SKM-1 (cell line): ENCODE measurements around the gene IMMP2L.

Source experiments
- DNase-seq: peaks from one replicate; lab custom pipeline; 2025; ENCODE audit not compliant: unreplicated experiment; lab: John Stamatoyannopoulos, UW

IMMP2L gene

DNA sequence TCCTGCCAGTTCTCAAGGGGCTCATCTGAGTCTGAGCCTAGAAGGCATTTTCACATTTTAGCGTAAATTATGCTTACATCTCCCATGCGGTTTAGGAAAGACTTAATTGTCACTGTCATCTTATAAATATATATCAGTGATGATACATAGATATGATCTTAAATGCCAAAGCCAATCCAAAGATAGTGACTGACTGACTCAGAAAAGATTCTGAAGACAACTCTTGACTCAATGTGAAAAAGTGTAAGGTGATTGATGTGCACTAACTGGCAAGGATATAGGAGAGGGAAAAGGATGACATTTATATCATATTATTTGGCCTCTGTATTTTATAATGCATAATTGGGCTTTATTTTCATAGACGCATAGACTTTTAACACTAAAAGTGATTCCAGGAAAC lies 556.3 kb downstream of the IMMP2L start:
- no peak for DNase-seq

GRCh38 chr7:111005445-111005844 lies 556.8 kb downstream of the IMMP2L start:
- DNase-seq = no peak

DNA sequence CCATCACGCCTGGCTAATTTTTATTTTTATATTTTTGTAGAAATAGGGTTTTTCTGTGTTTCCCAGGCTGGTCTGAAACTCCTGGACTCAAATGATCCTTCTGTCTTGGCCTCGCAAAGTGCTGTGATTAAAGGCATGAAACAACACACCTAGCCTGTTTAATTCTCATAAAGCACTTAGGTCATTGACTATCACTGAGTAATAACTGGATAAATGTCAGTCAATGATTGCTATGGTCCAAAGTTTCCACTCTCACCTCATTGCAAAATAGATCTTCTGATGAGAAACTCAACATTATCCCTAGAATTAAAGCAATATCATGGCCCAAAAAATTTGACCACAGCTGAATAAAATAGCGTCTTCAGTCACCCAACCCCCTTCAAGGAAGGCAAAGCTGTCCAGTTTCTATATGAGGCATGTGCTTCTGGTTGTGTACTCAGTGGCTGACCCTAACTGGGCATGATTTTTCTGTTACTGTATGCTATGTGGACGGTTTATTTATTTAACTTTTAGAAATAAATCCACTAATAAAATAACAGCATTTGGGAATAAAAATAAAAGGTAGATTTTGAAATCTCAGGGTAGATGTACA lies 557.9 kb downstream of the IMMP2L start:
- no peak for DNase-seq

- no peak for DNase-seq
Observed at GRCh38 chr7:111003883-111004282, 558.4 kb downstream of the IMMP2L start.

DNA sequence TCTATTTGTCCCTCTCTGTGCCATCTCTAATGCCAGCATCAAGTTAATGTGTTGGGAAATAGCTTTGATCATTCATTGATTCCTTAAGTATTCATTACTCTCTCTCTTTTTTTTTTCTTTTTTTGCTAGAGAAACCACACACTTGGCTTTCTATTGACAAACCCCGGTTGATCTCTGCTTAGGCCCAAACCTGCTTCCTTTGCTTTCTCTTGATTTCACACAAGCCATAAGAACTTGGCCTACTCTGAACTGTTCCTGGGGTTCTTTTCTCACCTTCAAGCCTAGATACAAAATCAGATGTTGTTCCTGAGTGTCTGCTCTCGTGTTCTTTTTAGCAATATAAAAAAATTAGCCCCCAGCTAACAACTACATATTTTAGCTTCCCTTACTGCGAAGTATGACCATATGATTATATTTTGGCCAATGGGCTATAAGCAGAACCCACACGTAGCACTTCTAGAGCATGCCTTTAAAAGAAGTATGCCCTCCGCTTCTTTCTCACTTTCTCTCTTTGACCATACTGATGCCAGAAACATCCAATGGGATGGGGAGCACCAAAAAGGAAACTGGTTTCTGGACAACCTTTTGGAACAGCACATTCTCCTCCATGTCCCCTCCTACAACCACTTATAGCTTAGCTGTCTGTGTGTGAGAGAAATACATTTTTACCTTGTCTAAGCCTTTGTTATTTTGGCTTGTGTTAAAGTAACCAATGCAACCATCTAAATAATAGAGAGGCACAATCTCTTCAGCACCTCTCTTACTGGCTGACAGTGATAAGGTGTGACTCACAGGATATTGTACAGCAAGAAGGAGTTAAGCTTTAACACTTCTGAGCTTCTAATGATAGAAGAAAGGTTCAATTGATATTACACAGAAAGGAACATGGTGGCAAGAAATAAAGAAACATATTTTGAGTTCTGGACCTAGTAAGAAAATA lies 568.0 kb downstream of the IMMP2L start:
- no peak for DNase-seq

DNA sequence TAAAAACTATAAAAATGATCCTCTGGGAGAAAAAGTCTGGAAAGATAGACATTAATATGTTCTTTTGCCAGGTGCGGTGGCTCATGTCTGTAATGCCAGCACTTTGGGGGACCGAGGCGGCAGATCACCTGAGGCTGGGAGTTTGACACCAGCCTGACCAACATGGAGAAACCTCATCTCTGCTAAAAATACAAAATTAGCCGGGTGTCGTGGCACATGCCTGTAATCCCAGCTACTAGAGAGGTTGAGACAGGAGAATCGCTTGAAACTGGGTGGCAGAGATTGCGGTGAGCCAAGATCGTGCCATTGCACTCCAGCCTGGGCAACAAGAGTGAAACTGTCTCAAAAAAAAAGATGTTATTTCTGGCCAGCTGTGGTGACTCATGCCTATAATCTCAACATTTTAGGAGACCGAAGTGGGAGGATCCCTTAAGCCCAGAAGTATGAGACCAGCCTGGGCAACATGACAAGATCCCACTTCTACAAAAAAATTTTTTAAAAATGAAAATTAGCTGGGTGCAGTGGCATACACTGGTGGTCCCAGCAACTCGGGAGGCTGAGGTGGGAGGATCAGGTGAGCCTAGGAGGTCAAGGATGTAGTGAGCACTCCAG lies 573.3 kb downstream of the IMMP2L start:
- no peak for DNase-seq

DNA sequence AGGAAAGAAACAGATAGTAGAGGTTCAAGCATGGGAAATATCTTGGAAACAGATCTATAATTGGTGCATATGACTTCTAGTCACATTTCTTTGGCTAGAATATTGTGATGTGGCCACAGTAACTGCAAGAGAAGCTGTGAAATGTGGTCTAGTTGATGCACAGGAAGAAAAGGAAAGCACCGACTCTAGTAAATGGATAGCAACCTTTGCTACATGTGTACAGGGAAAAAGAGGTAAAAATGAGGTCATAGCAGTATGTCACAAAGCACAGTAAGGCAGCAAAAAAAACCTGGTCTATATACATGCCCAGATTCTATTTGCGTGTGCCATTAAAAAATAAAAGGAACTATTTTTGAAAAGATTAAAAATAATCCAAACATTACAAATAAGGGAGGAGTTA lies 573.9 kb downstream of the IMMP2L start:
- DNase-seq = no peak

DNA sequence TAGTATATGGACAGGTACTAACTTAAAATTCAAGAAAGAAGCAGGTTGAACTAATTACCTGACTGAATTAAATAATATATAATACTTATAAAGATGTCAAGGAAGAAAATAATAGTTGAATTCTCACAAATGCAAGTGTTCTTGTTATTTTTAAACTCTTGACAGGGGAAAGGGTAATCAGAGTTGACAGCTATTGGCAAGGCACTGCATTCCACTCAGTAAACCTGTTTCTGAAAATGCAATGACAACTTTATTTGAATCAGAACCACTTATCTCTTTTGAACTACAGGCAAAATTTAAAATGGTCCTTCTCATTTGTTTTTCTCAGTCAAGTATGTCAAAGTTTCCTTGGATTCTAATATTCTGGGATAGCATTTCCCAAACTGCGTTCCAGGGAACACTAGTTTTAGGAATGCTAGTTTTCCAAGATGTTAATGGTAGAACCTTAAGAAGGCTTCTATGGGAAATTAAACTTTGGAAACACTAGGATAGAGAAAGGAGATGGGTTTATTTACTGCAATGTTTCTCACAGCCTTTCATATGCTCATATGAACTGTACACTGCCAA lies 575.1 kb downstream of the IMMP2L start:
- DNase-seq = no peak

GRCh38 chr7:110983822-110984456 lies 578.4 kb downstream of the IMMP2L start:
- DNase-seq = no peak

GRCh38 chr7:110977127-110977737 lies 585.1 kb downstream of the IMMP2L start:
- no peak for DNase-seq

DNA sequence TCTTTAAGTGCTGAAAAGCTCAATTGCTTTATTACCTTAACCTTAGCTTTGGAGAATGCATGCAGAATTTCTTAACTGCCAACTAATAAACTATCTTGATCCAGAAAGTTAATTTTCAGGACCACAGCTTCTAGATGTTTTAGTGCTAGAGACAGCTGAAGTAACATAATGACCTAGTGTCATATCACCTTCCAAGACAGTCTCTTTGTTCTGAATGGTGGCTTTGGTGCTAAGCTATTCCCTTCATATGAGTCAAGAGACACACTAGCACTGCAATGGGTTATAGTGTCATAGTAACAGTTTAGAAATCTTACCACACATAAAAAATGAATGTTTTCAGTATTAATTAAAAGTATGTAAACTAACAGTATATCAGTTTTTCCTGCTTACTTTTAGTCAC lies 586.8 kb downstream of the IMMP2L start:
- no peak for DNase-seq

- DNase-seq = no peak
Observed at GRCh38 chr7:110974441-110974840, 587.9 kb downstream of the IMMP2L start.

- no peak for DNase-seq
Observed at GRCh38 chr7:110973196-110973990, 588.9 kb downstream of the IMMP2L start.

GRCh38 chr7:110964775-110965174 lies 597.5 kb downstream of the IMMP2L start:
- no peak for DNase-seq

- DNase-seq = no peak
Observed at GRCh38 chr7:110962826-110963225, 599.5 kb downstream of the IMMP2L start.

GRCh38 chr7:110962374-110962773 lies 599.9 kb downstream of the IMMP2L start:
- DNase-seq = no peak

- DNase-seq = no peak
Observed at GRCh38 chr7:110960811-110961210, 601.5 kb downstream of the IMMP2L start.

DNA sequence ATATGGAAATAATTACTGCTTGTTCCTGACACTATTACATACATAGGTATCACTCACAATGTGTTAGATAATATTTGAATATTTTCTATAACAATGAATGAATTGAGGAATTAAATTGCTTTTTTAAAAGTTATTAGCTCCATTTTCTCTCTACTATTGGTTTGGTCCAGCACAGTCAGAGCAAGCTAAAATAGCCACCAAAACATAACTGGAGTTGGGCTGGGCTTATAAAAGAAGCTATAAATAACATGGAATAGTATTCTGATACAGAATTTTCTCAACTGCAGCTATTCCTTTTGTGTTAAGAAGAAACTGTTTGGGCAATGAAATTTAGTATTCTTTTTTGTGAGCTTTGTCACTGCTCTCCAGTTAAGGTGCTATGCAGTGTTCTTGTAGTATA lies 614.0 kb downstream of the IMMP2L start:
- no peak for DNase-seq

- DNase-seq = no peak
Observed at GRCh38 chr7:110947408-110947807, 614.9 kb downstream of the IMMP2L start.
